Superior temporal gyrus (tissue), 1 donor: ENCODE data around the gene CDCA3.

ENCODE experiments used
- DNase-seq: peaks from one replicate; pipeline ENCODE4 v3.0.0-alpha.2; 2016; ENCODE audit errors: extremely low spot score

Gene CDCA3

DNA sequence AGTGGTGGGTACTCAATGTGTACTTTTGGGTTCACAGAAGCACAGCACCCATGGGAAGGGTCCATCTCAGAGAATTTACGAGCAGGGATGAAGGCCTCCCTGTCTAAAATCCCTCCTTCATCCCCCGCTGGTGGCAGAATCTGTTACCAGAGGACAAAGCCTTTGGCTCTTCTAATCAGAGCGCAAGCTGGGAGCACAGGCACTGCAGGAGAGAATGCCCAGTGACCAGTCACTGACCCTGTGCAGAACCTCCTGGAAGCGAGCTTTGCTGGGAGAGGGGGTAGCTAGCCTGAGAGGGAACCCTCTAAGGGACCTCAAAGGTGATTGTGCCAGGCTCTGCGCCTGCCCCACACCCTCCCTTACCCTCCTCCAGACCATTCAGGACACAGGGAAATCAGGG is 30.9 kb downstream of the CDCA3 start:
- DNase-seq = no peak

DNA sequence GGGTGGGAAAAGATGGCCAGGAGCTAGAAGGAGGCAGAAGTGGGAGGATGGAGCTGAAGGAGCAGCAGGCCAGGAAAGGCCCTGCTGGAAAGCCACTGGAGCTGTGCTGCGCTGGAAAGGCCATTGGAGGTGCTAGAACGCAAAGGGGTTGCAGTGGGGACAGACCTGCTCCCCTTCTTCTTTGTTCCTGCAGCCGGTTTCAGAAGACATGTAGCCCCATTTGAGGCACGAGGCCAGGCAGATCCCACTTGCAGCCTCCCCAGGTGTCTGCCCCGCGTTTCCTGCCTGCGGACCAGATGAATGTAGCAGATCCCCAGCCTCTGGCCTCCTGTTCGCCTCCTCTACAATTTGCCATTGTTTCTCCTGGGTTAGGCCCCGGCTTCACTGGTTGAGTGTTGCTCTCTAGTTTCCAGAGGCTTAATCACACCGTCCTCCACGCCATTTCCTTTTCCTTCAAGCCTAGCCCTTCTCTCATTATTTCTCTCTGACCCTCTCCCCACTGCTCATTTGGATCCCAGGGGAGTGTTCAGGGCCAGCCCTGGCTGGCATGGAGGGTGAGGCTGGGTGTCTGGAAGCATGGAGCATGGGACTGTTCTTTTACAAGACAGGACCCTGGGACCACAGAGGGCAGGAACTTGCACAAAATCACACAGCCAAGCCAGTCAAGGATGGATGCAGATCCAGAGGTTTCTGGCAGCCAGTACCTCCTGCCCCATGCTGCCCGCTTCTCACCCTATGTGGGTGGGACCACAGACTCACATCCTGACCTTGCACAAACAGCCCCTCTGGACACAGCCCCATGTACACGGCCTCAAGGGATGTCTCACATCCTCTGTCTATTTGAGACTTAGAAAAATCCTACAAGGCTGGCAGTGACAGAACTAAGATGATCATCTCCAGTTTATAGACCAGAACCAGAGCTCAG is 31.7 kb downstream of the CDCA3 start:
- no peak for DNase-seq

DNA sequence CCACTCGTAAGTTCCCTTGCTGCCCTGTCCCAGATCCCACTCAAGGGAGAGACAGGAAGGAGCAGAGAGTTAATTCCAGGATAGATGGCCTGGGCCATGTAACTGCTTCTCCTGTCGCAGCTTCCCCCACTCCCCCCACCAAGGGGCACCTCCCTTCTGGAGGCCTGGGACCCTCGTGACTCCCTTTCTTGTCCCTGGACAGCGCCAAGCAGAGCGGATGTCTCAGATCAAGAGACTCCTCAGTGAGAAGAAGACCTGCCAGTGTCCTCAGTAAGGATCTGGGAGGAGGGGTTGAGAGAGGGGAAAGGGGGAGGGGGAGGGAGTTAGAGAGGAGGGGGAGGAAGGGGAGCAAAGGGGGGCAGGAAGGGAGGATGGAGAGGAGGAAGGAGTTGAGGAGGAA is 32.4 kb downstream of the CDCA3 start:
- no peak for DNase-seq

DNA sequence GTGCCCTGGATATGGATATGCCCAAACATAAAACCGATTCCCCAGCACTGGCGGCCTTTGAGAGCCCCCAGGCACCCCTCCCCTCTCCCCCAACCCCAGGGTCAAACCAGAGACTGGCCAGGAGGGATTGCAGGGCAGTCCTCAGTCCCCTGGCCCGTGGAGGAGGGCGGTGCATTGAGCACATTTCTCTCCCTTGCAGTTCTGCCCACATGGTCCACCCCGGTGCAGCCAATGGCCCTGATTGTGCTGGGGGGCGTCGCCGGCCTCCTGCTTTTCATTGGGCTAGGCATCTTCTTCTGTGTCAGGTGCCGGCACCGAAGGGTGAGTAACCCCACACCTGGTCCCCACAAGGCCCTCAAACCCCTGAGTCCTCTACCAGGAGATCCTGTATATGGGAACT is 32.9 kb downstream of the CDCA3 start:
- no peak for DNase-seq

DNA sequence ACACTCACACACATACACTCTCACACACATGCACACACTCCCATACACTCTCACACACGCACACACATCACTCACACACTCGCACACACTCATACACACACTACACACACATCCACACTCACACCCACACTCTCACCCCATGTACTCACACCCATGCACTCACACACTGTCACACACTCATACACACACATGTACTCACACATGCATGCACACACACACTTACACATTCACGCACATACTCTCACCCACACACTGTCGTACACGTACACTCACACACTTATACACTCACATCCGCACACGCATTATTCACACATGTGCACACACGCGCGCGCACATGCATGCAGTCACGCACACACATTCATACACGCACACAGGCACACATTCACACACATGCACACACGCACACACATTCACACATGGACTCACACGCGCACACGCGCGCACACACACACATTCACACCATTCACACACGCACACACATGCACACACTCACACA is 33.4 kb downstream of the CDCA3 start:
- no peak for DNase-seq

DNA sequence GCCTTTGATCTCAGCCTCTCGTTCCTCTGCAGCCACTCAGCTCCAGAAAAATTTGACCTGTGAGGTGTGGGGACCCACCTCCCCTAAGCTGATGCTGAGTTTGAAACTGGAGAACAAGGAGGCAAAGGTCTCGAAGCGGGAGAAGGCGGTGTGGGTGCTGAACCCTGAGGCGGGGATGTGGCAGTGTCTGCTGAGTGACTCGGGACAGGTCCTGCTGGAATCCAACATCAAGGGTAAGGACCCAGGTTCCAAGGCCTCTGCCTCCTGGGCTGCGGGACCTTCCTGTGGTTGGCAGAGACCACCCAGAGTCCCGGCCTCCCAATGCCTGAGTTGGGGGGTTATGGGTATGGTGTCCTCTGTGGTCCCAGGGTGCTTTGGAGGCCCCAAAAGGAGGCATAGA is 34.0 kb downstream of the CDCA3 start:
- DNase-seq = no peak

DNA sequence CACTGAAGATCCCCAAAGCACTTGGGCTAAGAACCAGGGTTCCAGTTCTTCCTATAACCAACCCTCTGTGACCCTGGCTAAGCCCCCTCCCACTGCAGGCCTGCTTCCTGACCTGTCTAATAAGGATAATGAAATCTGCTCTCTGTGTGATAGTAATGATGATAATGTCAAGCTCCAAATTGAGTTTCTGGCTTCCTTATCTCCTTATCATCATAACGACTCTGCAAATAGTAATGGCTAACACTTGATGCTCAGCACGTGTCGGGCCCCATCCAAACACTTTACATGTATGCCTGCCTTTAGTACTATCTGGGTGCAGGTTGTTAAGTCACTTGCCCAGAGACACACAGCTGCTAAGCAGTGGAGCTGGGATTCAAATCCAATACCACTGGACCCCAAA is 34.5 kb downstream of the CDCA3 start:
- no peak for DNase-seq

DNA sequence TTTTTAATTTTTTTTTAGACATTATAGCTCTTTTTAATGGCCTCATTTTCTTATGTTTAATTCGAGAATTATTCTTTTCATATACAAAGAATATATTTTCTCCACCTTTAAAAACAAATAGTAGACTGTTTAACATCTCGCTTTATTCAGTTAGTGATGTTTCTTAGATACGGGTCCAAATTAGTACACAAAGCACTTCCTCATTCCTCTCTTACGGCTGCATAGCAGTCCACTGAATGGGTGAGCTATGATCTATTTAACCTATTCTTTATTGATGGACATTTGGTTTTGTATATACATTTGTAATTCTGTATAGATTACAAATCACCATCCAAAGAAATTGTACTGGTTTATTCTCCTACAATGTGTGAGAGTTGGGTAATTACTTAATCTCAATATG is 37.7 kb downstream of the CDCA3 start:
- DNase-seq = no peak

DNA sequence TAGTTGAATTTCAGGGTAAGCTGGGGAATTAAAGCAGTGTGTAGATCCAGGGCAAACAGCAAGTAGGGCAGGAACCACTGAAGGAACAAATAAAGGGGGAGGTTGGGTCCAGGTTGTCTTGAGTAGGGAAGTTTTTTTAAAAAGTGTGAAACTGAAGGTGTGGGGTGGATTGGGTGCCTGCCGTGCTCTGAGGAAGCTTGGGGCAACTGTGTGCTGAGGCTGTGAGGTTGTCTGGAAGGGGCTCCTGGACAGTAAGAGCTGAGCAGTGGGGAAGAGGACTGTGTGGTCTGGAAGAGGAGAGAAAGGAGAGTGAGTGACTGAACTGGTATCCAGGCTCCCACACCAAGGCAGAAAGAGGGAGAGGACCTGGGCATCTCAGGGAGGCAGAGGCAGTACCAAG is 40.3 kb downstream of the CDCA3 start:
- DNase-seq = no peak

DNA sequence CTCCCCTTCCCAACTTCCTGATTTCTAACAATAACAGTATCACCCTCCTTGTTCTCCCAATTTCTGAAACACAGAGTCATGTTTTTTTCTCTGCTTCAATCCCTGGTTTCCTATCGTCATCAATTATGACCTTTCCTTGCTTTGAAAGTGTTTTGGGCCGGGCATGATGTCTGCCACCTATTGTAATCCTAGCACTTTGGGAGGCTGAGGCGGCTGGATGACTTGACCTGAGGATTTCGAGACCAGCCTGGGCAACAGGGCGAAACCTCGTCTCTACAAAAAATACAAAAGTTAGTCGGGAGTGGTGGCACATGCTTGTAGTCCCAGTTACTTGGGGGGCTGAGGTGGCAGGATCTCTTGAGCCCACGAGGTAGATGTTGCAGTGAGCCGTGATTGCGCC is 42.0 kb downstream of the CDCA3 start:
- DNase-seq = no peak

DNA sequence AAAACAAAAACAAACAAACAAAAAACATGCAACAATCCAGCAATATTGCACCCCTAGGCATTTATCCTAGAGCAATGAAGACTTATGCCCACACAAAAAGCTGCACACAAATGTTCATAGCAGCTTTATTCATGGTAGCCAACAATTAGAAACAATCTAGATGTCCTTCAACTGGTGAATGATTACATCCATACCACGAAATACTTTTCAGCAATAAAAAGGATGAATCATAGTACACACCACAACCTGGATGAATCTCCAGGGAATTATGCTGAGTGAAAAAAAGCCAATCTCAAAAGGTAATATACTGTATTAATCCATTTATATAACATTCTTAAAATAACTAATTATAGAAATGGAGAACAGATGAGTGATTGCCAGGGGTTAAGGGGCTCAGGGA is 43.9 kb downstream of the CDCA3 start:
- no peak for DNase-seq

DNA sequence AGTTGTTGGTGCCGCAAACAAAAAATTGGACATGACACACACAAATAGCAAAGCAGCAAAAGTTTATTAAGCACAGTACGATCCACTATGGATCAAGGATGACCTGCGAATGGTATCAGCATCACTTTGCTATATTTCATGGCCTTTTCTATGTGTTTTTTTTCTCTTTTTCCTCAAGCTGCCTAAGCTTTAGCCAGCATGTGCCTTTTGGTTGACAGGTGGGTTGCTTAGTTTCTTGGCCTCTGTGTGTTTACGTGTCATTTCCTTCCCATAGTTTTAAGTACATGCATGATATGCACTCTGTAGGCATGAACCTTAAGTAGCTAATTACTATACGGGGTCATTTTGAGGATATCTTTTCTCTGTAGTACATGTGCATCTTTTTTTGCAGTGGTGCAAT is 51.9 kb downstream of the CDCA3 start:
- DNase-seq = no peak
